Prostate gland (tissue), 2 donors: Measurements from ENCODE around the gene FAM3B. TPM values are rescaled to one million over a fixed set of nuclear protein-coding genes. Genes with fewer than 3 reads are reported as not detected.
A peak's percentile ranks its signal among the peaks of the same experiment; 100 is the strongest.

Experiments used
- DNase-seq: peaks from one replicate; pipeline ENCODE4 v3.0.0-alpha.2; 2019; ENCODE audit warnings: low spot score
- H3K27ac ChIP-seq, 2 donors: fragments of 200-600 bp; sonication (generic); 2 replicates each; pipeline ENCODE4 v1.5.1; 2017 to 2019
- H3K27me3 ChIP-seq: fragments of 200-600 bp; sonication (generic); replicated peaks from 2 replicates; pipeline ENCODE4 v1.5.1; 2019; ENCODE audit not compliant: insufficient read depth
- H3K36me3 ChIP-seq, 2 donors: fragments of 200-600 bp; sonication (generic); 1 replicate in 1 of 2; 2 replicates in 1 of 2; pipeline versions ENCODE4 v1.5.1 to v1.8.1; 2017 to 2019
- H3K4me1 ChIP-seq: fragments of 200-600 bp; sonication (generic); replicated peaks from 2 replicates; pipeline ENCODE4 v1.5.1; 2019
- H3K4me3 ChIP-seq, 2 donors: fragments of 200-600 bp; sonication (generic); 2 replicates each; pipeline ENCODE4 v1.5.1; 2017 to 2019
- H3K9me3 ChIP-seq: fragments of 200-600 bp; sonication (generic); 2 replicates; pipeline ENCODE4 v1.5.1; 2017
- POLR2A ChIP-seq: fragments of 450-650 bp; IDR thresholded peaks from one replicate; pipeline ENCODE4 v1.6.1; 2016; ENCODE audit warnings: antibody characterized with exemption, mild to moderate bottlenecking
- POLR2AphosphoS5 ChIP-seq: sonication (generic); formaldehyde crosslinking; IDR thresholded peaks from one replicate; pipeline ENCODE4 v1.6.1; 2017; ENCODE audit warnings: antibody characterized with exemption
- WGBS: methylation state at CpG from one replicate; pipeline ENCODE4 v1.1.5; 2018; 5-methylcytosine and 5-hydroxymethylcytosine counted together
- intact Hi-C: fragments of 100-400 bp; cut with DNase I; formaldehyde crosslinking; loops from one replicate; pipeline ENCODE4 v1.14.2; 2022
- total RNA-seq, 2 donors: library from RNA; depleted of rRNA; stranded (reverse); fragments of >200 nt; gene quantifications; one replicate each; pipeline ENCODE4 v1.1.0, GENCODE V29; 2016
- TF ChIP-seq, protein P1 (sequence below), 4 experiments: fragments of 200-600 bp in 2 of 4; fragments of 450-650 bp in 2 of 4; sonication (generic) in 2 of 4; IDR thresholded peaks; 1 replicate in 3 of 4; 2 replicates in 1 of 4; pipeline ENCODE4 v1.5.1; 2016 to 2019; ENCODE audit warnings: antibody characterized with exemption in 4 of 4, mild to moderate bottlenecking in 2 of 4, moderate library complexity in 2 of 4

Gene FAM3B
- total RNA-seq, 2 donors from 2014 or later = 19.4 to 63.6 TPM

- Histone ChIP-seq H3K9me3 (no peaks in the 10 kb centered on the region), H3K4me1 (peaks cover 10% of the 10 kb centered on the region), H3K36me3 (no peaks in the 10 kb centered on the region), H3K27ac (peak overlapping the region; percentile 67 to 74), H3K4me3 (no peak overlapping the region), H3K27me3 (no peaks in the 10 kb centered on the region)
- WGBS = 90% methylated on average over 9 of the region's 9 CpGs
- DNase-seq = no peak
- peak; percentile 11 for TF ChIP-seq POLR2AphosphoS5
- no peak for TF ChIP-seq POLR2A
- intact Hi-C loops = no loop called here
Measured at GRCh38 chr21:41344146-41344545, 27.5 kb downstream of the FAM3B start.

- Histone ChIP-seq H3K4me1 (peaks cover 10% of the 10 kb centered on the region), H3K4me3 (no peak overlapping the region), H3K9me3 (no peaks in the 10 kb centered on the region), H3K27me3 (no peaks in the 10 kb centered on the region), H3K36me3 (no peaks in the 10 kb centered on the region), H3K27ac (peak overlapping the region; percentile 67 to 74)
- no peak for DNase-seq
- intact Hi-C loops = no loop called here
- no peak for TF ChIP-seq POLR2AphosphoS5
- TF ChIP-seq POLR2A = no peak
- TF ChIP-seq, protein P1, sequence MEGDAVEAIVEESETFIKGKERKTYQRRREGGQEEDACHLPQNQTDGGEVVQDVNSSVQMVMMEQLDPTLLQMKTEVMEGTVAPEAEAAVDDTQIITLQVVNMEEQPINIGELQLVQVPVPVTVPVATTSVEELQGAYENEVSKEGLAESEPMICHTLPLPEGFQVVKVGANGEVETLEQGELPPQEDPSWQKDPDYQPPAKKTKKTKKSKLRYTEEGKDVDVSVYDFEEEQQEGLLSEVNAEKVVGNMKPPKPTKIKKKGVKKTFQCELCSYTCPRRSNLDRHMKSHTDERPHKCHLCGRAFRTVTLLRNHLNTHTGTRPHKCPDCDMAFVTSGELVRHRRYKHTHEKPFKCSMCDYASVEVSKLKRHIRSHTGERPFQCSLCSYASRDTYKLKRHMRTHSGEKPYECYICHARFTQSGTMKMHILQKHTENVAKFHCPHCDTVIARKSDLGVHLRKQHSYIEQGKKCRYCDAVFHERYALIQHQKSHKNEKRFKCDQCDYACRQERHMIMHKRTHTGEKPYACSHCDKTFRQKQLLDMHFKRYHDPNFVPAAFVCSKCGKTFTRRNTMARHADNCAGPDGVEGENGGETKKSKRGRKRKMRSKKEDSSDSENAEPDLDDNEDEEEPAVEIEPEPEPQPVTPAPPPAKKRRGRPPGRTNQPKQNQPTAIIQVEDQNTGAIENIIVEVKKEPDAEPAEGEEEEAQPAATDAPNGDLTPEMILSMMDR (IDR thresholded peaks at IDR 0.05) = no peak
- 97% methylated on average over 4 of the region's 4 CpGs for WGBS
Measured at GRCh38 chr21:41345356-41345755, 28.8 kb downstream of the FAM3B start.

DNA sequence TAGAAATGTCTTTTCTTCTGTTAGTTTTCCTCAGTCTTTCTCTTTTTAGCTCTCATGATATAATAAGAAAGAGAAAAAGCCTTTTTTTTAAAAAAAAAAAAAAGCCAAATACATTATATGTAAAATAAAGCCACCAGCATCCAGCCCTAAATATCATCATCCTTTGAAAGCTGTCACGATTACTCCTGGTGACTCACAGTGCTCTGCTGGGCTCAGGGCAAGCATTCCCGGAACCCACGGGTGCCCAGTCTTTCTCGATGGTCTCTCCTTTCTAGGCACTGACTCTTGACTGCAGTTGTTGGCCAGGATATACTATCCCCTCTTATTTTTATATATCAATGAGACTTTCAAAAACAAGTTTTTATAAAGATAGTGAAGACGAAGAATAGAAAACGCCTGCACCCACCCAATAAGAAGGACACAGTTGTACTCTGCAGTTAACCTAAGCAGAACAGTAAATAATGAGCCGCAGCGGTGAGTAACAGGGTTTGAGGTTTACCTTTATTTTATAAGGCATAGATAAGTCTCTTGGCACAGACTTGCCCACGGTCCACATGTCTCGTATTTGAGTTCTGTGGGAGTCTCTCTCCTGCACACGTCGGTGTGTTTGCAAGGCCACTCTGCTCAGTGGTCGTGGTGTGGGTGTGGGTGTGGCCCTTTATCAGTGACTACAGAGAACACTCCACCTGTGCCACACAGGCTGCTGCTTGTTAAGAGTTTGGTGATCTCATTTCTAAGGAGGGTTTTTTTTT is 29.5 kb downstream of the FAM3B start:
- Histone ChIP-seq H3K4me1 (peaks cover 10% of the 10 kb centered on the region), H3K4me3 (no peak overlapping the region), H3K27ac (peak overlapping the region; percentile 67 to 74), H3K27me3 (no peaks in the 10 kb centered on the region), H3K9me3 (no peaks in the 10 kb centered on the region), H3K36me3 (no peaks in the 10 kb centered on the region)
- TF ChIP-seq POLR2A (no peak), POLR2AphosphoS5 (peak; percentile 88)
- DNase-seq = peak; percentile 81
- WGBS = 50% methylated on average over 13 of the region's 13 CpGs
- intact Hi-C loops = no loop called here

GRCh38 chr21:41346758-41347157 is 30.2 kb downstream of the FAM3B start:
- Histone ChIP-seq H3K27me3 (no peaks in the 10 kb centered on the region), H3K4me3 (no peak overlapping the region), H3K9me3 (no peaks in the 10 kb centered on the region), H3K36me3 (no peaks in the 10 kb centered on the region), H3K4me1 (peaks cover 10% of the 10 kb centered on the region), H3K27ac (peak overlapping the region; percentile 14 to 74)
- WGBS = 95% methylated on average over 8 of the region's 8 CpGs
- intact Hi-C loops = no loop called here
- TF ChIP-seq, protein P1 (IDR thresholded peaks at IDR 0.05) = no peak
- TF ChIP-seq POLR2A (no peak), POLR2AphosphoS5 (no peak)
- no peak for DNase-seq

DNA sequence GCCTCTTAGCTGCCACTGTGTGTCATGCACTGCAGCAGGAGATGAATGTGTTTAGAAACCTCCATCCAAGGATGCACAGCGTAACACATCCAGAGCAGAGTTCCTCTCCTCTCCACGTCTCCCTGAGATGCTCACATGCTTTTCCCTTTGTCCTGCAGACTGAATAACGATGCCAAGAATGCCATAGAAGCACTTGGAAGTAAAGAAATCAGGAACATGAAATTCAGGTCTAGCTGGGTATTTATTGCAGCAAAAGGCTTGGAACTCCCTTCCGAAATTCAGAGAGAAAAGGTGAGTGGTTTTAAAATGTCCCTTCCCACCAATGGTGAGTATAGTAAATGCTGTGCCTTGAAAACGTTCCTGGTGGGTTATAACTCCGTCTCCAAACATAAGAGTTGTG is 31.8 kb downstream of the FAM3B start:
- H3K36me3 ChIP-seq = no peaks in the 10 kb centered on the region
- peak overlapping the region; percentile 5 to 32 for H3K27ac ChIP-seq
- H3K4me1 ChIP-seq = peaks cover 10% of the 10 kb centered on the region
- no peaks in the 10 kb centered on the region for H3K27me3 ChIP-seq
- no peak overlapping the region for H3K4me3 ChIP-seq
- DNase-seq = peak; percentile 39
- no peaks in the 10 kb centered on the region for H3K9me3 ChIP-seq
- TF ChIP-seq POLR2AphosphoS5 (peak; percentile 83), POLR2A (no peak)
- intact Hi-C loops = no loop called here
- 51% methylated on average over 6 of the region's 6 CpGs for WGBS

- H3K4me1 ChIP-seq = peaks cover 10% of the 10 kb centered on the region
- no peak for DNase-seq
- no peaks in the 10 kb centered on the region for H3K36me3 ChIP-seq
- H3K4me3 ChIP-seq = no peak overlapping the region
- peak overlapping the region in 1 of 2 donors; percentile 32 for H3K27ac ChIP-seq
- H3K27me3 ChIP-seq = no peaks in the 10 kb centered on the region
- no peaks in the 10 kb centered on the region for H3K9me3 ChIP-seq
- no peak for TF ChIP-seq POLR2AphosphoS5
- no peak for TF ChIP-seq POLR2A
- TF ChIP-seq, protein P1 (IDR thresholded peaks at IDR 0.05) = no peak
- 80% methylated on average over 7 of the region's 7 CpGs for WGBS
- intact Hi-C loops = no loop called here
Measured at GRCh38 chr21:41349126-41349525, 32.5 kb downstream of the FAM3B start.
